Measurements from ENCODE around the gene RAB10.

RAB10 gene

GRCh38 chr2:26002632-26003310 lies 31.1 kb upstream of the RAB10 start:
- H3K4me3 ChIP-seq (ENCODE audit: low read depth, low read length): no peak overlapping the region
- TF ChIP-seq MAX (IDR thresholded peaks at IDR 0.05; ENCODE audit: low read depth, low read length): no peak
- no peak for DNase-seq (ENCODE audit: low read depth)

- H3K4me3 ChIP-seq (ENCODE audit: low read depth, low read length): no peak overlapping the region
- DNase-seq (ENCODE audit: low read depth): no peak
- TF ChIP-seq MAX (IDR thresholded peaks at IDR 0.05; ENCODE audit: low read depth, low read length) (no peak), POLR2A (IDR thresholded peaks at IDR 0.05; ENCODE audit: extremely low read depth, insufficient read length) (no peak), CTCF (IDR thresholded peaks at IDR 0.05; ENCODE audit: low read depth, low read length) (no peak), MYC (IDR thresholded peaks at IDR 0.05; ENCODE audit: low read depth, low read length) (no peak)
These were observed 25.8 kb upstream of the RAB10 start for GRCh38 chr2:26008095-26008494.

- DNase-seq (ENCODE audit: low read depth): peak; percentile 99
- TF ChIP-seq POLR2A (IDR thresholded peaks at IDR 0.05; ENCODE audit: extremely low read depth, insufficient read length) (no peak), MYC (IDR thresholded peaks at IDR 0.05; ENCODE audit: low read depth, low read length) (peak; percentile 38; the same call in 1 of the 2 replicates)
- no peak overlapping the region for H3K4me3 ChIP-seq (ENCODE audit: low read depth, low read length)
These were observed 24.9 kb upstream of the RAB10 start for GRCh38 chr2:26008851-26009566.

GRCh38 chr2:26009567-26009963 lies 24.3 kb upstream of the RAB10 start:
- H3K4me3 ChIP-seq (ENCODE audit: low read depth, low read length): no peak overlapping the region
- no peak for DNase-seq (ENCODE audit: low read depth)

GRCh38 chr2:26010943-26011342 lies 22.9 kb upstream of the RAB10 start:
- H3K4me3 ChIP-seq (ENCODE audit: low read depth, low read length): no peak overlapping the region
- DNase-seq (ENCODE audit: low read depth): no peak
- no peak for TF ChIP-seq MAX (IDR thresholded peaks at IDR 0.05; ENCODE audit: low read depth, low read length)
- no peak for TF ChIP-seq CTCF (IDR thresholded peaks at IDR 0.05; ENCODE audit: low read depth, low read length)
- no peak for TF ChIP-seq MYC (IDR thresholded peaks at IDR 0.05; ENCODE audit: low read depth, low read length)
- no peak for TF ChIP-seq POLR2A (IDR thresholded peaks at IDR 0.05; ENCODE audit: extremely low read depth, insufficient read length)

More at GRCh38 chr2:26009567-26009963, 24.3 kb upstream of the RAB10 start:
- TF ChIP-seq POLR2A (IDR thresholded peaks at IDR 0.05; ENCODE audit: extremely low read depth, insufficient read length) (no peak), CTCF (IDR thresholded peaks at IDR 0.05; ENCODE audit: low read depth, low read length) (no peak), MAX (IDR thresholded peaks at IDR 0.05; ENCODE audit: low read depth, low read length) (no peak)

- H3K4me3 ChIP-seq (ENCODE audit: low read depth, low read length): no peak overlapping the region
- TF ChIP-seq MYC (IDR thresholded peaks at IDR 0.05; ENCODE audit: low read depth, low read length): no peak
- no peak for TF ChIP-seq CTCF (IDR thresholded peaks at IDR 0.05; ENCODE audit: low read depth, low read length)
- TF ChIP-seq POLR2A (IDR thresholded peaks at IDR 0.05; ENCODE audit: extremely low read depth, insufficient read length): no peak
- no peak for TF ChIP-seq MAX (IDR thresholded peaks at IDR 0.05; ENCODE audit: low read depth, low read length)
- peak; percentile 37 for DNase-seq (ENCODE audit: low read depth)
These were observed 22.3 kb upstream of the RAB10 start for GRCh38 chr2:26011609-26011989.

All from NB4 (cell line).